Dermis blood vessel endothelial cell (primary cell): ENCODE measurements around the gene U2AF1. TPM values are rescaled to one million over a fixed set of nuclear protein-coding genes. Genes with fewer than 3 reads are reported as not detected.
"Not testable (repeated sequence)": the region's sequence is repeated elsewhere in the genome, so short reads cannot be mapped to it uniquely, and the experiment has no call there.

Source experiments
- DNase-seq: peaks from one replicate; pipeline ENCODE4 v3.0.0; 2010
- total RNA-seq: library from RNA; depleted of rRNA; stranded (reverse); fragments of >200 nt; gene quantifications from 2 replicates; pipeline ENCODE4 v1.2.3, GENCODE V29; 2014

The U2AF1 gene
- total RNA-seq, 1 donor from 2014 or later, result 23.0 TPM

DNA sequence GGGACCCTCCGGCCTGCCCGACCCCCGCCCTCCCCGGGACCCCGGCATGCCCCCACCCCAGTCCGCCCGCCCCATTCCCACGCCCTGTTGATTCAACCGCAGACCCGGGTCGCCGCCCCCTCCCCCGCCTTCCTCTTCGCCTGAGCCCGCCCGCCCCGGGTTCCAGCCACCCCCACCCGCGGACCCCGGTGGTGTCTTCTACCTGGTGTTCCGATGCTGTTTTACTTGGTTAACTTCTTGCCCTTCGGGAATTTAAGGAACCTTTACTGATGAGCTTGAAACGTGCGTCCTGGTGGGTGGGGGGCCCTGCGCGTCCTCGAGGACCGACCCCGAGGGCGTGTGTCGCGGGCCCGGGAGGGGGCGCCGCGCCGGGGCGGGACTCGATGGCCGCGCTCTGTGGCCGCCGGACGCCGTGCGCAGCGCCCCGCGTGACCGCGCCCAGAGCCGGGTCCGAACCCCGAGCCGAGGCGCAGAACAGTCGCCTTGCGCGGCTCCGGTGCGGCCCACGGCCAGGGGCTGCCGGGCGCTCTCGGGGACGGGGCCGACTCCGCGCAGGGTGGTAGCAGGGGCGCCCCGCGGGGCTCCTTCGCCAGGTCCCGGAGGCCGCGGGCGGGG, 31.2 kb downstream of the U2AF1 start:
- DNase-seq, result not testable (repeated sequence)

DNA sequence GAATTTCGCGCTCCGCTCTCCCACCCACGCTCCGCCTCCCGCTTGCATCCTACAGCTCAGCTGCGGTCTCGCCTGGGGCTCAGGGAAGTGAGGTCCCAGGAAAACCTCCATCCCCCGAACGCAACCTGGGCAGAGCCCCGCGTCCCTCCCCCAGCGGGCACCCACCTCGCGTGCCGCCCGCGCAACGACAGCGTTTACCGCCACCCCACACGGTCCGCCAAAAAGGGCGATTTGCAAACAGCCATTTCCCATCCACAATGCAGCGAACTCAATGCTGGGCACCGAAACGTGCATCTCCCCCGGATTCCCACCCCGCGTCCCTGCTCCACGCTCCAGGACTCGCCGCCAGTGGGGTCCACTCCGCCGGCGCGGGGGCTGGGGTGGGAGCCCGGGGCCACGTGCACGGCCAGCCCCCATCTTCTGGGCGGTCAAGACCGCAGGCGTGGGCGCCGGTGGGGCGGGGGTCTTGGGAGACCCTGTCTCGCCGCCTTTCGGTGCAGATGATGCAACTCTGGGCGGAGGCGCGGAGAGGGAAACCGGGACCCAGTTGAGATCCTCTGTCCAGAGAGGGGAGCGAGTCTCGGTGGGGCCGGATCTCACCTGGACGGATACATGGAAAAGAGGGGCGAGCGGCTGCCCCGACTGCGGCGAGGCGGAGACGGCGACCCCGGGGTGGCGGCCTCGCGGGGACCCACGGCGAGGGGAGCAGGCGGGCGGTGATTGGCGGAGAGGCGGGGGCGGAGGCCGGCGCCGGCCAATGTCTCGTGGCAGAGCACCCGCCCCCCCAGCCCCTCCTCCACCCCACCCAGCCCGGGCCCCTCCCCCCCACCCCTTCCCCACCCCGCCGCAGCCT, 32.0 kb downstream of the U2AF1 start, which contains the start of gene CBS:
TSS of gene CBS (minus strand) at position 666 of the 853 bp plus-strand sequence. CDS start 3,642 bp downstream, outside the sequence.
- not testable (repeated sequence) for DNase-seq

DNA sequence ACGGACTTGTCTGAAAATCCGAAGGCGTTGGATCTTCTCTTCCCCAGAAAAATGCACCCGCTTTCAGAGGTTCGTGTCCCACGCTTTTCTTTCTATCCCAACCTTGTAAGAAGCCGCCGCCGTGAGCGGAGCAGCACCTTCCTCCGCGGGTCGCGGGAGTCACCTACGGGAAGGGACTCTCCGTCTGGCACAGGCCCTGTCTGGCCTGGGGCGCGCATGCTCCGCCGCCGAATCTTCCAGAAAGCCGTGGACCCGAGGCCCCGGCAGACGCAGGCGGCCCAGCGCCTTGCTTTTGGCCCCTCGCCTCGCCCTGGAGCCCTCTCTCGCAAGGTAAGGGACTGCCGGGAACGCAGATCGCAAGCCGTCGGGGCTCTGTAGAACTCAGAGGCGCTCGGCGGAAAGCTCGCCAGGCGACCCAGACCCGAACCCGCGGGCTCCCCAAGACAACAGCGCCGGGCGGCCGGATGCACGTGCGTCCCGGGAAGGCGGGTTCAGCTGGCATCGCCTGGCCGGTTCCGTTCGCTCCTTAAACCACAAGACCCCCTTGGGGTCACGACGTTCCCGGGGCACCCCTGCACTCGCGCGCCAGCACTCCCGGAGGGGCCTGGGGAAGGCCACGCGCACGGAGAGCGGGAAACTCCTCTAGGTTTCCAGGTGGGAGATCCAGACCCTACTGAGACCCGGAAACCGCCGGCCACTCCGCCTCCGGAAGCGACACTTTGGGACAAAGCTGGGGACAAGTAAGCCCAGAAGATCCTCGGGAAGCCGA, 32.8 kb downstream of the U2AF1 start:
- not testable (repeated sequence) for DNase-seq

DNA sequence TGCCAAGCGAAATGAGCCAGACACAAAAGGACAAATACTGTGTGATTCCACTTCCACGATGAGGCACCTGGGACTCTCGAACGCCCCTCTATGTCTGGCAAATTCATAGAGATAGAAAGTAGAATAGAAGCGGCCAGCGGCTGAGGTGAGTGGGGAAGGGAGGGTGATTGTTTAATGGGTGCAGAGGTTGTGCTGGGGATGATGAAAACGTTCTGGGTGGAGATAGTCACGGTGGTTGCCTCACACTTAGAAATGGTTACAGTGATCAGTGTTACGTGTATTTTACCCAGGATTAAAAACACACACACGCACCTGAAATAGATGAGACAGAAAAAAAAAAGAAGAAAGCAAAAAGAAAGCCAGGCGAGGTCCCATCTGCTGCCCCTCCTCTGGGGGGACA, 34.6 kb downstream of the U2AF1 start:
- DNase-seq, result not testable (repeated sequence)

DNA sequence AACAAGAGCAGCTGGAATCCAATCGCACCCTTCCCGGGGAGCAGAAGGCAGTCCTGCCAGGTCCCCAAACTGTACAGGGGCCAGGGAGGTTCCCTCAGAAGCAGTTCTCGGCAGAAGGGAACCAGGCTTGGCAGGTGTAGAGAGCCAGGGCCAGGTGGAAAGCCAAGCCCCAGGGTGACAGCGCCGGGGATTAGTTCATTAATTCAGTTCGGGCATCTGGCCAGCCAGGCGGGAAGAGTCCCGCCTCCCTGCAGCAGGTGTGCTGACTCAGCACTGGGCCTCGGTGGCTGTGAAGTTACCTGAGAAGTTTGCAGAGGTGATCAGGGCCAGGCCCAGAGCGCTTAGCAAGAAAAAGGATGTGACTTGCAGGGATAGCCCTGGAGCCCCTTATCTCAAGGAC, 37.7 kb downstream of the U2AF1 start:
- DNase-seq, result not testable (repeated sequence)

DNA sequence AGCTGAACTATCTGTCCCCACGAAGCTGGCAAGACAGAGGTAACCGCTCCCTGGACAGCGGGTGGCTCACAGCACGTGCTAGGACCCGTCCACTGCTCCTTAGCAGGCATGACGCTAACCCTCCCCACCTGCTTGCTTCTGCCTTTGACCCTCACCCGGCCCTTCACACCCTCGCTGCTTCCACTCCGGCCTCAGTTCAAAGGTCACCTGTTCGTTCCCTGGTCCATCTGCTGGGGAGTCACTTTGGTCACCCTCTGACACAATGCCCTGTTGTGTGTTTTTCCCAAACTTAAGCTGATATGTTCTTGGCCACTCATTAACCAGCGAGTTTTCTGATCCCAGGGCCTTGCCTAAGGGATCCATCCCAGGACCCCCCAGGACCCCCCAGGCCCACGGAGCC, 39.3 kb downstream of the U2AF1 start:
- not testable (repeated sequence) for DNase-seq

DNA sequence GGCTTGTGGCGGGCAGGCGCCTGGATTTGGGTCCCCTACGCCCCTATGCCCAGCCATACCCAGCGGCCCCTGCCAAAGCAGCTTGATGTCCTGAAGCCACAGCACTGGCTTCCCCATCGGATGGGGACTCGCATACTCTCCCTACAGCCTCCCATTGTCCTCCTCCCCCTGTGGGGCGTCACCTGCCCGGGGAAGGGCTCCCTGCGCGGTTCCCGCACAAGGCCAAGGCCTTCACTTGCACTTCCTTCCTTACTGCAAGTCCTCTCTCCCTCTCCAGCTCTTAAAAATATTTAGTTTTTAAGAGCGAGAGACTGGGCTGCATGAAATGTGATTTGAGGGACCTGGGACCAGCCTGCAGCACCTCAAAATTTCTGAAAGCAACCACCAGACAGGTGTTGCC, 40.7 kb downstream of the U2AF1 start:
- not testable (repeated sequence) for DNase-seq

DNA sequence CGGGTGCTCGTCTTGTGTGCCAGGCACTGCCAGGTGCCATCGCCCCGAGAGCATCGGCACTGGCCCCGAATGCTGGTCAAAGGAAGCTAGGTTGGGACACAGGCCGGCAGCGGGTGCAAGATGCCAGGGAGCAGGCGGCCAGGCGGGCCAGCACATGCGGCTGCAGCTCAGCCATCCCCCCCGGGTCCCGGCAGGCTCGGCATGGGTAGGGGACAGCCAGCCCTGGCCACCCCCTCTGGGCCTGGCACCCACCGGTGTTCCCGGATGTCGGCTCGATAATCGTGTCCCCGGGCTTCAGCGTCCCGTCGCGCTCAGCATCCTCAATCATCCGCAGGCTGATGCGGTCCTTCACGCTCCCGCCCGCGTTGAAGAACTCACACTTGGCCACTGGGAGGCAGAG, 41.4 kb downstream of the U2AF1 start:
- not testable (repeated sequence) for DNase-seq

DNA sequence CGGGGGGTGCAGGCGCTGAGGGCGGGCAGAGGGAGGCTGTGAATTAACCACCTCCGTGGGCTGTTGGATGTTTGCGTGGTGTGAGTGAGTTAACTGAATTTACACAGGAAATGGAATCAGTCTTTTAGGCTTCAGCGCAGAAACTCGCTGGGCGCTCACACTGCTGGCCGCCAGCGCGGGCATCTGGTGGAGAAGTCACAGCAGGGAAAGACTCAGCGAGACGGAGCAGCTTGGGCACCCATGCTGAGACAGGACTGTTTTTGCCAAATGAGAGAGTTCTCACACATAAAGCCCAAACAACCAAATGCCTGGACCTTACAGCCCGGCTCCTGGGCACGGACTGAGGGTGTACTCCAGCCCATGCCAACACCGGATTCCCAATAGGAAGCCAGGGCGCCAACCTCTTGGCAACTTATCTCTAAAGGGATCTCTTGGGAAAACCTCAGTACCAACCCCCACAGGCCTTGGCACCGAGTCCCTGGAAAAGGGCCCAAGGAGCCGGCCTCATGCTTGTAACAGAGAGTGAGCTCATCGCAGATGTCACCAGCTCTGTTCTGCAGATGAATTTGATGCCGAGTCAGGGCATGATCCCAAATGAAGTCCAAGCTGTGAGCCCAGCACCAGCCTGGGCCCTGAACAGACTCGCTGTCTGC, 43.0 kb downstream of the U2AF1 start:
- DNase-seq, result not testable (repeated sequence)

DNA sequence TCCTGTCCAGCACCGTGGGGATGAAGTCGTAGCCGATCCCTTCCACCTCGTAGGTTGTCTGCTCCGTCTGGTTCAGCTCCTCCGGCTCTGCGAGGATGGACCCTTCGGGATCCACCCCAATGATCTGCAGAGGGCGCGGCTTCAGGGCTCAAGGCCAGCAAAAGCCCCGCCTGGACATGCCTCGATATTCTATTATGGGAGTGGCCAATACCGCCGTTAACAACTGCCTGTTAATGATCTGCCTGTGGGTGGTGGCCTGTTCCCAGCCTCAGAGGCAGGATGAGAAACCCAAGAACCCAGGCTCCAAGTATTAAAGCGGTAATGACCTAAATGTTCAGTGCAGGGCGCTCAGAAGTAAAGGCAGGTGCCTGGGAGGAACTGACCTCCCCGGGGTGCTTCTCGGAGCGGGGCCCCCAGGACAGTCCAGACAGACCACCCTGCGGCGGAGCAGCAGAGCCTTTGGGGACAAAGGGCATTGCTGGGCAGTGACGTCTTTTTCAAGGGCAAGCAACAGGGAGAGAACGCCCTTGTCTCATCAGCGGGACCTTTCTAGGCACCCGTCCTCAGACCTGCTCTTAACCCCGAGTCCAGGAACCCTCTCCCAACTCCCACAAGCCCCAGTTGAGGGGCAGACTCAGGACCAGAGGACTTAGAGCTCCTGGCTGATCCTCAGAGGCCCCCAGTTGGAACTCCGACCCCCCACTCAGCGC, 44.3 kb downstream of the U2AF1 start:
- DNase-seq, result not testable (repeated sequence)

DNA sequence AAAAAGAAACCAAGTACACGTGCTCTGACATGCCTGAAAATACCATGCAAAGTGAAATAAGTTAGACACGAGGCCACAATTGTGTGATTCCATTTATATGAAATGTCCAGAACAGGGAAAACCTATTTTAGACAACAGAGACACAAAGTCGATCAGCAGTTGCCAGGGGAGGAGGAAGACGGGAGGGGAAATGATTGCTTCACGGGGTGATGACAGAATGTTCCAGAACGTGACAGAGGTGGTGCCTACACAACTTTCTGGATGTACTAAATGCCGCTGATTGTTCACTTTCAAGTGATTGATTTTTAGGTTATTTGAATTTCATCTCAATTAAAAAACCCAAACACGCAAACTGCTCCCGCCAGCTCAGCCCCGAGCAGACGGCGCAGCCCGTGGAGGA, 54.3 kb downstream of the U2AF1 start:
- not testable (repeated sequence) for DNase-seq

DNA sequence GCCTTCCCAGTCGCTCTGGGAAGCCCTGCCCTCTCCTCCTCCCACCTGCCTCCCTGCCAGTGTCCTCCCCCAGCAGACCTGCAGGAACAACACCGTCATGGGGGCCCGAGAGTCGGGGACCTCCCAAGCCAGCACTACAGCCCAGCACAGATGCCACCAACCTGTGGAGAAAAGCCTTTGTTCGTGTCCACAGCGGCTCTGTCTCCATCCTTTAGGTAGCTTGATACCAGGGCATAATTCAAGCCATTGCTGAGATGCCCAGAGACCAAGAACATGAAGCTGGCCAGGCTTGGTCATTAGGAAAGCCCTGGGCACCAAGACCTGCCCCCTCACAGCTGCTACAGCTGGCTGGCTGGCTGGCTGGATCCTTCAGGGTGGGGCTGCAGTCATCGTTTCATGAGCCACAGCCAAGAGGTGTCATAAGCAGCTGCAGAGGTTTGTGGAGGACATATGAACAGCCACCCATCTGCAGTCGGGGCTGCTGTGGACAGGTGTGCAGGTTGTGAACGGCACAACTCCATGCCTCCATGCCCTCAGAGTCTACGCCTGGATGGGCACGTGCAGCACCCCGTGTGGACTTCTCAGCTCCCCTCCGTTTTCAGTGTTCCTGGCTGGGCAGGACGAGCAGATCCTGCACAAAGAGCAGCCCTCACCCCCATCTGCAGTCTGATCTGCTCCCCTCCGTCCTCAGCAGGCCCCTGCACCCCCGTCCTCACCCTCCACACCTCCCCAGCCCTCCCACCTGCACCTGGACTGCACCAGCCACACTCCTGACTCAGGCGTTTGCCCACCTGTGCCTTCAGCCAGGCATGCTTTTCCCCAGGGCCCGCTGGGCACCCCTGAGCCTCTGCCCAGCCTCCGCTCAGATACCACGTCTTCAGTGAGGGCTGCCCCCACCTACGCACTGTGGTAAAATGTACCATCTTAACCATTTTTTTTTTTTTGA, 61.2 kb downstream of the U2AF1 start:
- not testable (repeated sequence) for DNase-seq

DNA sequence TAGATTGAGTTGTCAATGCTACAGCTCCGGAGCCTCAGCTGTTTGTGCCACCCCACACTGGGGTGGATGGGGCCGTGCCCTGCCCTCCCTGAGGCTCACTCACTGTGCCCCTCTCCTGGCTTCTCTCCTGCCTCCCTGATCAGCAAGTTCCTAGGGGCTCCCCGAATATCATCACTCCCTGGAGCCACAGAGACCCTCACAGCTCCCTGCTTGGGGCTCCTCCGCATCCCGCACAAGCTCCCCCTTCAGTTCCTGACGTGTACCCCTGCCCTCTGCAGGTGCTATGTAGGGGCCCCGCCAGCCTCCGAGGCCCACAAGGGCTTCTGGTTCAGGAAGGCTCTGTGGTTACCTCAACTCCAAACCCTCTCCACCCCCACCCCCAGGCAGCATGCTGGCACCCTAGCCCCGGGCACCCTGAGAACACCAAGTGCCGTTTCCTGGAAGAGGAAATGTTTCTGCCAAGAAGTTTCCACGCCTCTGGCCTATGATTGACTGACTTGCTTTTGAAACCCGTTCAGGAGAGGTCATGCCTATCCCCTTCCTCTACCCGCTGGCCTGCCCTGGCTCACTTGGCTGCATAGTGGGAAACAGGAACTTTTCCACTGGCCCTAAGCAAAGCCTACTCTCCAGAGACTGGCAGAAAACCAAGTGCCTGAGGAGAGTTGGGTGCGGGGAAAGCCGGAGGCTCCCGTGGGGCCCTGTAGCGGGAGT, 62.0 kb downstream of the U2AF1 start:
- DNase-seq, result not testable (repeated sequence)

DNA sequence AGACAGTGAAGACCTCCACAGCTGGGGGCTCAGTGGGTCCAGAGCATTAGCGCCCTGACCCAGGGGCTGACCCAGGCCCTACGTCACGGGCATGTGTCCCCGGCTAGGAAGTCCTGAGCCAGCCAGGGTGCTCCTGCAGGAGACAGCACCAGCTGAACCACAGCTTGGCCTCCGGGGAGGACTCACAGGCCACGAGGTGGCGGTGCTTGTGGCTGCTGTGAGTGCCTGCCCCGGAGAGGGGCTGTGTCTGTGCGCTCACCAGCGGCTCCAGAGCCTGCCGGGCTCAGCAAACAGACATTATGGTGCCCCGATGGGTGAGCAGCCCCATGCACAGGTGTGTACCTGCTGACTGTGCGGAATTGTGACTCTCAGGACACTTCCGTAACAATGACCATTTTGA, 62.8 kb downstream of the U2AF1 start:
- not testable (repeated sequence) for DNase-seq

DNA sequence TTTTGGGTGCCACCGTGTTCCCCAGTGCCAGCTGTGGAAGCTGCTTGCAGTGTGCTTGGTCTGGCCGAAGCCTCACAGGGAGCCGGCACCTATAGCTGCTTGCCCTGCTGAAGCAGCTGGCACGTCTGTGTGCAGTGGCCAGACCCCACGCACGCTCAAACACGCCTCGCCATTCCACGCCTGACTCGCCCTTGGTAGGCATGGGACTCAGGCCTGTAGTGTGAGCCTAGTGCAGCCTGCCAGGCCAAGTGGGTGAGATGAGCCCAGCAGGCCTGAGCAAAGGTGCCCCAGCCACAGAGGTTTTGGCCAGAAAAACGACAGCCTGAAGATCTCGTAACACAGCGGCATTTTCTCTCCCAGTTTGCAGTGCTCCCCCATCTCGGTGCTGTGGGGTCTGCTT, 64.1 kb downstream of the U2AF1 start:
- DNase-seq, result not testable (repeated sequence)

Other genes starting within 250 kb of the U2AF1 start
- 16.3 and 21.7 TPM in 2 replicates for gene WDR4, start 228.0 kb downstream of the U2AF1 start, total RNA-seq
- 46.9 and 57.0 TPM in 2 replicates for gene NDUFV3, start 214.3 kb downstream of the U2AF1 start, total RNA-seq
- 0.05 TPM in 1 of 2 replicates, not detected in the other for gene ERVH48-1, start 181.9 kb downstream of the U2AF1 start, total RNA-seq
- 7.8 and 17.9 TPM in 2 replicates for gene PKNOX1, start 133.0 kb downstream of the U2AF1 start, total RNA-seq
- 0.85 and 41.2 TPM in 2 replicates for gene CBS, start 31.7 kb downstream of the U2AF1 start, total RNA-seq
- not detected in 2 replicates for gene CRYAA, start 61.4 kb upstream of the U2AF1 start, total RNA-seq